Heart right ventricle (tissue), 16 donors: Measurements from ENCODE around the gene IPO5. TPM values are rescaled to one million over a fixed set of nuclear protein-coding genes. Genes with fewer than 3 reads are reported as not detected.

Source experiments
- ATAC-seq, 8 donors: fragments of 200-7000 bp; cut with Tn5 transposase; one replicate each; pipeline ENCODE4 v1.9.1; 2020; ENCODE audit warnings: mild to moderate bottlenecking in 8 of 8, moderate library complexity in 8 of 8, moderate number of reproducible peaks in 1 of 8
- DNase-seq, 2 donors: peaks; one replicate each; pipeline ENCODE4 v3.0.0-alpha.2; 2020
- H3K27ac ChIP-seq, 10 donors: fragments of 200-600 bp; sonication (generic) in 2 of 10; one replicate each; pipeline versions ENCODE4 v1.5.0 to v1.8.0; 2020 to 2022; ENCODE audit warnings: mild to moderate bottlenecking in 3 of 10
- H3K27me3 ChIP-seq, 7 donors: fragments of 200-600 bp; one replicate each; pipeline ENCODE4 v1.8.0; 2021 to 2022; ENCODE audit warnings: mild to moderate bottlenecking in 2 of 7
- H3K36me3 ChIP-seq, 9 donors: fragments of 200-600 bp; sonication (generic) in 1 of 9; one replicate each; pipeline versions ENCODE4 v1.5.0 to v1.8.0; 2020 to 2022; ENCODE audit warnings: mild to moderate bottlenecking in 2 of 9
- H3K4me1 ChIP-seq, 9 donors: fragments of 200-600 bp; sonication (generic) in 1 of 9; one replicate each; pipeline versions ENCODE4 v1.5.0 to v1.8.0; 2020 to 2022; ENCODE audit warnings: mild to moderate bottlenecking in 4 of 9
- H3K4me3 ChIP-seq, 10 donors: fragments of 200-600 bp; sonication (generic) in 2 of 10; one replicate each; pipeline versions ENCODE4 v1.5.0 to v1.8.0; 2020 to 2022; ENCODE audit warnings: mild to moderate bottlenecking in 7 of 10, moderate library complexity in 2 of 10
- H3K9me3 ChIP-seq, 11 donors: fragments of 200-600 bp in 10 of 11; sonication (generic) in 2 of 11; one replicate each; pipeline versions ENCODE4 v1.5.0 to v1.8.0; 2013 to 2022; ENCODE audit warnings: mild to moderate bottlenecking in 2 of 11, control low read depth in 1 of 11, moderate library complexity in 1 of 11
- WGBS, 2 donors: extraction: QIAGEN DNeasy Blood & Tissue Kit; methylation state at CpG; one replicate each; pipeline ENCODE4 v1.1.7; 2013; ENCODE audit warnings: inconsistent platforms in 1 of 2; 5-methylcytosine and 5-hydroxymethylcytosine counted together
- intact Hi-C, 10 donors: fragments of 100-400 bp; cut with DNase I; formaldehyde crosslinking; loops; one replicate each; pipeline versions ENCODE4 v1.11.1 to v1.14.2; 2022
- polyA plus RNA-seq, 2 donors: library from polyadenylated mRNA; stranded (reverse); fragments of 200-250 nt; gene quantifications; one replicate each; pipeline ENCODE4 v1.2.3, GENCODE V29; 2013
- total RNA-seq, 10 donors: library from RNA; stranded (reverse); fragmentation: NEBNext Ultra II Directional in 3 of 10; extraction: Animal tissue kit (Norgen Biotek cat#: 25700) in 3 of 10; gene quantifications; one replicate each; pipeline versions ENCODE4 v1.2.1 to v1.2.4, GENCODE V29; 2021 to 2023
- TF ChIP-seq, protein P1 (sequence below), 9 donors: fragments of 200-600 bp; sonication (generic) in 2 of 9; IDR thresholded peaks; one replicate each; pipeline versions ENCODE4 v1.5.0 to v1.8.0; 2021 to 2022; ENCODE audit warnings: antibody characterized with exemption in 9 of 9, mild to moderate bottlenecking in 5 of 9, moderate library complexity in 1 of 9
- donor health status: Arrhythmogenic right ventricular cardiomyopathy.
- donor health status: ischemic (EF 13 %, LVEDD 7.1; RV severe dilation, severe dysfunction).
- donor health status: healthy with polysubstance abuse.
- donor health status: DM: no; HTN: yes; CAD: no.
- donor health status: DM: no; HTN: no; CAD: no.
- donor health status: ischemic (EF 25% LVEDD 6.9; RV normal size, moderate dysfunction).
- donor health status: ischemic (EF 25% LVEDD 5.7; RV mildly dilated, moderate dysfunction).
- donor health status: healthy.
- donor health status: DM: yes; HTN: yes; CAD: no.
- donor health status: Ischemic cardiomyopathy.
- donor health status: ischemic (EF 35%, LVEDD 5.7; RV mildly dilated, moderate dysfunction).
- donor health status: nonischemic (EF 11% LVEDD 7.7; RV severe dilation, severe dysfunction).
- donor health status: DM: yes; HTN: yes; CAD: no.
- donor health status: PGD.
- donor health status: ischemic (EF 29% LVEDD 5.4; RV normal size, mild dysfunction).
- donor health status: nonischemic (EF 23%, LVEDD 6.1; RV moderate dilation, normal function).

The IPO5 gene
- total and polyA plus RNA-seq, 12 donors = 17.0 to 149 (median 115) TPM

GRCh38 chr13:97912139-97912535 is 41.3 kb upstream of the IPO5 start:
- WGBS, 2 donors = 81 to 84% methylated on average over 6 of the region's 6 CpGs
- peaks cover 0 to 31% (median 3%) of the 10 kb centered on the region in 11 donors for H3K9me3 ChIP-seq
- no peaks in the 10 kb centered on the region for H3K4me1 ChIP-seq
- DNase-seq (no peak), ATAC-seq (no peak)
- H3K4me3 ChIP-seq = no peak overlapping the region
- no peaks in the 10 kb centered on the region for H3K27me3 ChIP-seq
- no peak overlapping the region for H3K27ac ChIP-seq
- intact Hi-C loops = loop anchor here in 3 of 10 donors (2.0 to 5.0 kb wide), 3 partner anchors 50 to 55 kb away; no protein-coding TSS in a partner anchor
- TF ChIP-seq, protein P1, sequence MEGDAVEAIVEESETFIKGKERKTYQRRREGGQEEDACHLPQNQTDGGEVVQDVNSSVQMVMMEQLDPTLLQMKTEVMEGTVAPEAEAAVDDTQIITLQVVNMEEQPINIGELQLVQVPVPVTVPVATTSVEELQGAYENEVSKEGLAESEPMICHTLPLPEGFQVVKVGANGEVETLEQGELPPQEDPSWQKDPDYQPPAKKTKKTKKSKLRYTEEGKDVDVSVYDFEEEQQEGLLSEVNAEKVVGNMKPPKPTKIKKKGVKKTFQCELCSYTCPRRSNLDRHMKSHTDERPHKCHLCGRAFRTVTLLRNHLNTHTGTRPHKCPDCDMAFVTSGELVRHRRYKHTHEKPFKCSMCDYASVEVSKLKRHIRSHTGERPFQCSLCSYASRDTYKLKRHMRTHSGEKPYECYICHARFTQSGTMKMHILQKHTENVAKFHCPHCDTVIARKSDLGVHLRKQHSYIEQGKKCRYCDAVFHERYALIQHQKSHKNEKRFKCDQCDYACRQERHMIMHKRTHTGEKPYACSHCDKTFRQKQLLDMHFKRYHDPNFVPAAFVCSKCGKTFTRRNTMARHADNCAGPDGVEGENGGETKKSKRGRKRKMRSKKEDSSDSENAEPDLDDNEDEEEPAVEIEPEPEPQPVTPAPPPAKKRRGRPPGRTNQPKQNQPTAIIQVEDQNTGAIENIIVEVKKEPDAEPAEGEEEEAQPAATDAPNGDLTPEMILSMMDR (IDR thresholded peaks at IDR 0.05) = no peak
- no peaks in the 10 kb centered on the region for H3K36me3 ChIP-seq

- Histone ChIP-seq H3K4me1 (no peaks in the 10 kb centered on the region), H3K36me3 (no peaks in the 10 kb centered on the region), H3K27me3 (no peaks in the 10 kb centered on the region), H3K27ac (no peak overlapping the region), H3K4me3 (no peak overlapping the region), H3K9me3 (peaks cover 0 to 31% (median 3%) of the 10 kb centered on the region in 11 donors)
- TF ChIP-seq, protein P1 (IDR thresholded peaks at IDR 0.05) = no peak
- DNase-seq (no peak), ATAC-seq (no peak)
- intact Hi-C loops = loop anchor here in 3 of 10 donors (2.0 to 5.0 kb wide), 3 partner anchors 51 to 56 kb away; no protein-coding TSS in a partner anchor
- 84 to 92% methylated on average over 2 of the region's 2 CpGs for WGBS, 2 donors
Observed at GRCh38 chr13:97913206-97913605, 40.3 kb upstream of the IPO5 start.

DNA sequence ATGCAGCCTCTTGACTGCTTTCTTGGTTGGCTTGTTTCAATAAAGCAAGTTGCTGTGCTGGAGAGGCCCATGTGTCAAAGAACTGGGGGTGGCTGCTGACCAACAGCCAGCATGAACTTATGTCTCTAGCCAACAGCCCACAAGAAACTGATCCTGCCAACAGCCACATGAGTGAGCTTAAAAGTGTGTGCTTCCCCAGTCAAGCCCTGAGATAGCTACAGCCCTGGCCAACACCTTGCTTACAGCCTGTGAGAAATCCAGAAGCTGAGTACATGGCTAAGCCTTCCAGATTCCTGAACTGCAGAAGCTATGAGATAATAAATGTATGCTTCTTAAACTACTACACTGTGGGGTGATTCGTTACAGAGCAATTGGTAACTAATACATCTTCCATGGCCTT is 38.9 kb upstream of the IPO5 start:
- Histone ChIP-seq H3K4me1 (no peaks in the 10 kb centered on the region), H3K4me3 (no peak overlapping the region), H3K27me3 (no peaks in the 10 kb centered on the region), H3K9me3 (peaks cover 0 to 29% (median 3%) of the 10 kb centered on the region in 11 donors), H3K27ac (no peak overlapping the region), H3K36me3 (no peaks in the 10 kb centered on the region)
- TF ChIP-seq, protein P1 (IDR thresholded peaks at IDR 0.05) = no peak
- ATAC-seq (no peak), DNase-seq (no peak)
- intact Hi-C loops = loop anchor here in 2 of 10 donors (5.0 kb wide), 2 partner anchors 52 to 57 kb away; no protein-coding TSS in a partner anchor
- 86 to 97% methylated on average over 1 of the region's 1 CpG for WGBS, 2 donors

GRCh38 chr13:97921176-97921816 is 32.2 kb upstream of the IPO5 start:
- H3K27ac ChIP-seq = no peak overlapping the region
- WGBS, 2 donors = 66 to 76% methylated on average over 6 of the region's 6 CpGs
- no peaks in the 10 kb centered on the region for H3K27me3 ChIP-seq
- H3K4me3 ChIP-seq = no peak overlapping the region
- DNase-seq = no peak
- TF ChIP-seq, protein P1 (IDR thresholded peaks at IDR 0.05) = no peak
- no peaks in the 10 kb centered on the region for H3K36me3 ChIP-seq
- ATAC-seq = no peak
- H3K4me1 ChIP-seq = no peaks in the 10 kb centered on the region
- intact Hi-C loops = no loop called here
- peaks cover 0 to 2% (median 0%) of the 10 kb centered on the region in 11 donors for H3K9me3 ChIP-seq
